Pons (tissue), 1 donor: Measurements from ENCODE around the gene DESI2.
A peak's percentile ranks its signal among the peaks of the same experiment; 100 is the strongest.
"Not testable (repeated sequence)": the region's sequence is repeated elsewhere in the genome, so short reads cannot be mapped to it uniquely, and the experiment has no call there.

Source experiments
- DNase-seq: peaks from one replicate; pipeline ENCODE4 v3.0.0-alpha.2; 2016; ENCODE audit warnings: low spot score

DESI2 gene

GRCh38 chr1:244654108-244655038, 1.4 kb downstream of the DESI2 start:
- no peak for DNase-seq

DNA sequence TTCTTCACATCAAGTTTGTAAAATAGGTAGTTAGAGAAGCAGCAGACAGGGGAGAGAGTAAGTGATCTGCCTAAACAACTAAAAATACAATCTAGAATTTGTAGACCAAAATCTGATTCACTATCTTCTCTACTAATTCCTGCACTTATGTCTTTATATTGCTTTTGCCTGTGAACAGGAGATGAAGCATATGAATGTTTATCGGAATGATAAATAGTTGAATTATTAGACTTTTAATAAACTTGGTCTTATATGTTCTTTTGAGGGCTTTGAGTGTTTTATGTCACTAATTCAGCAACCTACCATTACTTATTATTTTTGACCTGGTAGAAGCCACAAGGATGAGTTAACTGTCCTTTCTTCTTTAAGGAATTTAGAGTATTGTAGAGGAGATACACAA, 2.3 kb downstream of the DESI2 start:
- no peak for DNase-seq

- DNase-seq: no peak
Observed at GRCh38 chr1:244657421-244657820, 4.5 kb downstream of the DESI2 start.

DNA sequence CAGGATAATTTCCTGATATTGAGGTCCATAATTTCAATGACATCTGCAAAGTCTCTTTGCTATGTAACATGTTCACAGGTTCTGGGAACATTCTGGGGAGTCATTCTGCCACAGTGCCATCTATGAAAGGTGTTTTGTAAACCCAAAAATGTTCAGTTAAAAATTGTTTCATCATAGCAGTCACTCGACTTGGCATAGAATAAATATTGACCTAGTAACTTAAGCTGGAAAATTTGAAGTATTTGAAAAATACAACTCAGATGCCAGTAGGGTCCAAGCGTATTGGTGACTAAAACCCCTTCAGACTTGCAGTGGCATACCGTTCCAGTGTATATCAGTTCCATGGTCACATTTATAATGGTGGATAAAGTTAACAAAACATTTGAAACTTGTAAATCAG, 6.8 kb downstream of the DESI2 start:
- no peak for DNase-seq

DNA sequence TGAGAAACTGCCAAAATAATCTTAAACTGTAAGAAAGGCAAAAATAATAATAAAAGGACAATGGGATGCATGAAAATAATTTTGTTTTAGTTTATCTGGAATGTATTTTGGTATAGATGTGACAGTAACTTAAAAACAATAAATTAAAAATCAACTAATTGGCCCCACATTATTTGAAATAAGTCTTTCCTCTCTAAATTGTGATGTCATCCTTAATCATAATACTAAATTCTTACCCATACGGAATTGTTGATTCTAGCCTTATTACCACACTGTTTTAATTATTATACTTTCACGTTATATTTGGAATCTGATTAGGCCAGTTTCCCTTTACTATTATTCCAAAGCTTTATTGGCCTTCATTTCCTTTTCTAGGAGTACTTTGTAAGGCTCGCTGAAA, 7.7 kb downstream of the DESI2 start:
- DNase-seq: no peak

- not testable (repeated sequence) for DNase-seq
Observed at GRCh38 chr1:244661569-244662312, 8.8 kb downstream of the DESI2 start.

DNA sequence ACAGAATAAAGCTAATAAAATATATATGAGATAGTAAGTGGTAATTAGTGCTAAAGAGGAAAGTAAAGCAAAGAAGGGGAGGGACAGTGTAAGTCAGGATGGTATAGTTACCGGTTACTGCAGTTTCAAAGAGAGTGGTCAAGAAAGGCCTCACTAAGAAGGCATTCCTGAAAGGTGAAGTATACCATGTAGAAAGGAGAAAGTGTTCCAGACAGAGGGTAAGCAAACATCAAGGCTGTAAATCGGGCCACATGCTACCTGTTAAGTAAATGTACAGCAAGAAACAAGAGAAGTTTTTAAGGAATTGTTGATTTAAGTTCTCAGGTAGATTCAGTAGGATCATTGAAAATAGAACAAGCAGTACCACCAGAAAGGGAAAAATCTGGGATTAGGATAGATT, 9.7 kb downstream of the DESI2 start:
- DNase-seq: no peak

DNA sequence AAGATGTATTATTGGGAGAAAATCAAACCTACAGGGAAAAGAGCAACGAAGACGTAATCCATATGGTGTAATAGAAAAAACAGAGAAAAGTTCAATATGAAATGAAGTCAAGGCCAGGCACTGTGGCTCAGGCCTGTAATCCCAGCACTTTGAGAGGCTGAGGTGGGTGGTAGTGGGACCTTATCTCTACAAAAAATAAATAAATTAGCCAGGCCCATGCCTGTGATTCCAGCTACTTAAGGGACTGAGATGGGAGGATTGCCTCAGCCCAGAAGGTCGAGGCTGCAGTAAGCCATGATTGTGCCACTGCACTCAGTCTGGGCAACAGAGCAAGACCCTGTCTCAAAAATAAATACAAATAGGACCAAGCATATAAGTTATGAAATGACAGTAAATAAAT, 11.4 kb downstream of the DESI2 start:
- no peak for DNase-seq

- DNase-seq: no peak
Observed at GRCh38 chr1:244665771-244666217, 12.9 kb downstream of the DESI2 start.

DNA sequence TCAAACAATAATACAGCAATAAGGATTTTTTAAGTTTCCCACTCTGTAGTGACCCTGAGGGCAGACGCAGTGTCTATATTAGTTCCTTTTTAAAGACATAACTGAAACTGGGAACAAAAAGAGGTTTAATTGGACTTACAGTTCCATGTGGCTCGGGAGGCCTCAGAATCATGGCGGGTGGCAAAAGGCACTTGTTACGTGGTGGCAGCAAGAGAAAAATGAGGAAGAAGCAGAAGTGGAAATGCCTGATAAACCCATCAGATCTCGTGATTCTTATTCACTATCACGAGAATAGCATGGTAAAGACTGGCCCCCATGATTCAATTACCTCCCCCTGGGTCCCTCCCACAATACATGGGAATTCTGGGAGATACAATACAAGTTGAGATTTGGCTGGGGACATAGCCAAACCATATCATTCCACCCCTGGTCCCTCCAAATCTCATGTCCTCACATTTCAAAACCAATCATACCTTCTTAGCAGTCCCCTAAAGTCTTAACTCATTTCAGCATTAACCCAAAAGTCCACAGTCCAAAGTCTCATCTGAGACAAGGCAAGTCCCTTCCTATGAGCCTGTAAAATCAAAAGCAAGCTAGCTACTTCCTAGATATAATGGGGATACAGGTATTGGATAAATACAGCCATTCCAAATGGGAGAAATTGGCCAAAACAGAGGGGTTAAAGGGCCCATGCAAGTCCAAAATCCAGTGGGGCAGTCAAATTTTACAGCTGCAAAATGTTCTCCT, 13.9 kb downstream of the DESI2 start:
- not testable (repeated sequence) for DNase-seq

- no peak for DNase-seq
Observed at GRCh38 chr1:244667797-244668196, 14.9 kb downstream of the DESI2 start.

GRCh38 chr1:244672946-244673682, 20.2 kb downstream of the DESI2 start:
- peak; percentile 31 for DNase-seq

DNA sequence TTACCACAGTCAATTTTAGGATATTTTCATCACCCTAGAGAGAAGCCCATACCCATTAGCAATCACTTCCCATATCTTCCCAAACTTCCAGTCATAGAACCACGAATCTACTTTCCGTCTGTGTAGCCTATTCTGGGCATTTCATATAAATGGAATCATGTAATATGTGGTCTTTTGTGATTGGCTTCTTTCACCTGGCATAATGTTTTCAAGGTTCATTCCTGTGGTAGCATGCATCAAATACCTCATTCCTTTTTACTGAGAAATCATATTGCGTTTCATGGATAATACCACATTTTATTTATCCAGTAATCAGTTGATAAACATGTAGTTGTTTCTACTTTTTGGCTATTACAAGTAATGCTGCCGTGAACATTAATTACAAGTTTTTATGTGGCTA, 21.5 kb downstream of the DESI2 start:
- no peak for DNase-seq

- no peak for DNase-seq
Observed at GRCh38 chr1:244675167-244675566, 22.2 kb downstream of the DESI2 start.

DNA sequence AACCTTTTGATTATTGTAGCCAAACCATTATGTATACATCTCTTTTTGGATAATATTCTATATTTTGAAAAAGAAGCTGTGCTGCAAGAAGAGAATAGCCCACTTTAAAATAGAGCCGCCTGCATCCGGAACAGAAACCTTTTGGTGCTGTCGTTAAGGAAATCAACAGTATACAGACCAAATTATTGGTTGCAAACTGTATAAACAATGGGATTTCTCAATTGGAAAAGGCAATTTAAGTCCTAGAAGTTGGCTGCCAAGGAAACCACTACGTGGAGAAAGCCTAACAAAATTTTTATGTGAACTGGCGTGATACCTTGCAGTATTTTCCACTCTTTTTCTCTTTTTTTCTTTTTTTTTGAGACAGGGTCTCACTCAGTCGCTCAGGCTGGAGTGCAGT, 25.8 kb downstream of the DESI2 start:
- no peak for DNase-seq

GRCh38 chr1:244680667-244681066, 27.7 kb downstream of the DESI2 start:
- no peak for DNase-seq

GRCh38 chr1:244682087-244682486, 29.2 kb downstream of the DESI2 start:
- DNase-seq: not testable (repeated sequence)

- no peak for DNase-seq
Observed at GRCh38 chr1:244695937-244696336, 43.0 kb downstream of the DESI2 start.

DNA sequence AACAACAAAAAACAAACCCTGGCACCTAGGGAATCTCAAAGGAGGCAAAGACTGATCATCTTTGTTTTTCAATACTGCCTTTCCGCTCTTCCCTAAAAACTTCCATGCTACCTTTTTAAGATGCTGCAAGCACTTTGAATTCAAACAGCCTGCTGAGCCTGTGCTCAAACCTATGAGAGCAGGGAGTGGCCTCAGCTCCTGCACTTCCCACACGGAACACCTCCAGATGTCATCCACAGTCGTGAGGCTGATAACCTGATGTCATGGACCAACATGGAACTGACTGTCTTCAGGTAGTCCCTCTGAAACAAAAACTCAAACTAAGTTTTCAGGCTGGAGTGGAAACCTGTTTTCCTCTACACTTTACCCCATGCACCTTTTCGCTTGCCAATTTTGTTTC, 46.8 kb downstream of the DESI2 start:
- no peak for DNase-seq

- DNase-seq: no peak
Observed at GRCh38 chr1:244700808-244701207, 47.9 kb downstream of the DESI2 start.

- DNase-seq: no peak
Observed at GRCh38 chr1:244702620-244703019, 49.7 kb downstream of the DESI2 start.

- DNase-seq: no peak
Observed at GRCh38 chr1:244704107-244704506, 51.2 kb downstream of the DESI2 start.
